ENCODE results near the gene PHACTR2.
A peak's percentile ranks its signal among the peaks of the same experiment; 100 is the strongest.
"Not testable (repeated sequence)": the region's sequence is repeated elsewhere in the genome, so short reads cannot be mapped to it uniquely, and the experiment has no call there.

The PHACTR2 gene

DNA sequence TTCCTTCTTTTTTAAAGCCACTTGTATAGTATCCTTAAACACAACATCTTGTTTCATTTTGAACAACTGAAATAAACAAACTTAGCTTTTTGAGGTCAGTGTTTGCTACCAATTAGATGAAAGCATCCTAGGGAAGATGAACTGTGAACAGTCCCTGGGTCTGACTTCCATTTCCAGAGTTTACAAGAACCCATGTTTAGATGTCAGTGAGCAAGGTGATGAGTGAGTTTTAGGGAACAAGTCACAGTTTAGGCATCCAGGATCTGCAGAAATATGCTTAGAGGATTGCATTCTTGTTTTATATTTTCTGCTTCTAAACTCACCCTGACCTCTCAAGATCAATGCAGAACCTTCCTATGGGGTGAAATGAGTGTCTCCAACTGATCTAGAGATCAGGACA lies 189.5 kb downstream of the PHACTR2 start:
- Histone ChIP-seq H2AFZ (ENCODE audit: low read depth) (no peak overlapping the region), H3K4me3 (IDR thresholded peaks at IDR 0.05; ENCODE audit: insufficient read depth, low read depth, low read length) (no peak overlapping the region), H3K79me2 (ENCODE audit: insufficient read depth, low read depth) (no peaks in the 10 kb centered on the region), H3K4me1 (ENCODE audit: low read depth, poor library complexity, severe bottlenecking) (peaks cover 3% of the 10 kb centered on the region), H3K27me3 (ENCODE audit: insufficient read depth, low read depth) (no peaks in the 10 kb centered on the region), H3K9ac (no peak overlapping the region), H3K36me3 (ENCODE audit: insufficient read depth) (peaks cover 3% of the 10 kb centered on the region; the same call in 1 of the 2 replicates), H3K27ac (no peak overlapping the region), H3K4me2 (no peak overlapping the region), H4K20me1 (ENCODE audit: insufficient read depth) (no peaks in the 10 kb centered on the region)
- TF ChIP-seq CTCF (conservative IDR thresholded peaks at IDR 0.05; ENCODE audit: low read depth, low read length) = no peak

GRCh38 chr6:143868808-143869207 lies 191.0 kb downstream of the PHACTR2 start:
- H3K36me3 ChIP-seq (ENCODE audit: insufficient read depth); H3K4me1 ChIP-seq (ENCODE audit: low read depth, poor library complexity, severe bottlenecking); H4K20me1 ChIP-seq (ENCODE audit: insufficient read depth); H3K4me3 ChIP-seq (IDR thresholded peaks at IDR 0.05; ENCODE audit: insufficient read depth, low read depth, low read length); H3K79me2 ChIP-seq (ENCODE audit: insufficient read depth, low read depth); H2AFZ ChIP-seq (ENCODE audit: low read depth); H3K9ac ChIP-seq; H3K27me3 ChIP-seq (ENCODE audit: insufficient read depth, low read depth); H3K4me2 ChIP-seq; H3K27ac ChIP-seq: not testable (repeated sequence)

DNA sequence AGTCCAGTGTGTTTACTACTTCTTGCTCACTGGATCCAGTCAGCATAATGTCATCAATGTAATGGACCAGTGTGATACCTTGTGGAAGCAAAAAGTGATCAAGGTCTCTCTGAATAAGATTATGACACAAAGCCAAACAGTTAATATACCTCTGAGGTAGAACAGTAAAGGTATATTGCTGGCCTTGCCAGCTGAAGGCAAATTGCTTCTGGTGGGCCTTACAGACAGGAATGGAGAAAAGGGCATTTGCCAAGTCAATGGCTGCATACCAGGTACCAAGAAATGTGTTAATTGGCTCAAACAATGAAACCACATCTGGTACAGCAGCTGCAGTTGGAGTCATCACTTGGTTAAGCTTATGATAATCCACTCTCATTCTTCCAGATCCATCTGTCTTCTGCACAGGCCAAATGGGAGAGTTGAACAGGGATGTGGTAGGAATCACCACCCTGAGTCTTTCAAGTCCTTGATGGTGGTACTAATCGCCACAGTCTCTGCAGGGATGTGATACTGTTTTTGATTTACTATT lies 193.5 kb downstream of the PHACTR2 start:
- H3K4me3 ChIP-seq (IDR thresholded peaks at IDR 0.05; ENCODE audit: insufficient read depth, low read depth, low read length); H3K27me3 ChIP-seq (ENCODE audit: insufficient read depth, low read depth); H3K79me2 ChIP-seq (ENCODE audit: insufficient read depth, low read depth); H3K4me1 ChIP-seq (ENCODE audit: low read depth, poor library complexity, severe bottlenecking); H4K20me1 ChIP-seq (ENCODE audit: insufficient read depth); H3K9ac ChIP-seq; H3K36me3 ChIP-seq (ENCODE audit: insufficient read depth); H3K27ac ChIP-seq; H2AFZ ChIP-seq (ENCODE audit: low read depth); H3K4me2 ChIP-seq: not testable (repeated sequence)

DNA sequence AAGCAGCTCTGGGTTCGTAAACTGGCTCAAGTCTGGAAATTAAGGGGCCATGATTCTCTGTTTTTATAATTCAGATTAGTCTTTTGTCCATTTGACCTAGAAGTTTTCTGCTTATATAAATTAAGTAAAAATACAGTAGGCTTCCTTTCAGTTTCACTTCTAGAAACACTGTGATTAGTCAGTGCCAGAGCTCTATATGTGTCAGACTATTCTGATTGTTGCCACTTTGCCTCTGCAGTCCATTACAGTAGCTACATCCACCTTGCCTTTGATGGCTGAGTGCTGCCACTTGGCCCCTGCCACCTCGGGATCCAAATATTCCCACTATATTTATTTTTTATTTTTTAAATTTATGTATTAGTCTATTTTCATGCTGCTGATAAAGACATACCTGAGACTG lies 194.4 kb downstream of the PHACTR2 start:
- Histone ChIP-seq H3K4me1 (ENCODE audit: low read depth, poor library complexity, severe bottlenecking) (peaks cover 9% of the 10 kb centered on the region), H3K36me3 (ENCODE audit: insufficient read depth) (no peaks in the 10 kb centered on the region), H3K79me2 (ENCODE audit: insufficient read depth, low read depth) (no peaks in the 10 kb centered on the region), H3K4me2 (no peak overlapping the region; the same call in 1 of the 2 replicates), H3K27me3 (ENCODE audit: insufficient read depth, low read depth) (no peaks in the 10 kb centered on the region), H2AFZ (ENCODE audit: low read depth) (peak overlapping the region; percentile 24), H4K20me1 (ENCODE audit: insufficient read depth) (no peaks in the 10 kb centered on the region), H3K9ac (no peak overlapping the region), H3K4me3 (IDR thresholded peaks at IDR 0.05; ENCODE audit: insufficient read depth, low read depth, low read length) (no peak overlapping the region), H3K27ac (no peak overlapping the region)
- no peak for TF ChIP-seq CTCF (conservative IDR thresholded peaks at IDR 0.05; ENCODE audit: low read depth, low read length)

- H3K27me3 ChIP-seq (ENCODE audit: insufficient read depth, low read depth); H3K9ac ChIP-seq; H3K4me2 ChIP-seq; H3K27ac ChIP-seq; H4K20me1 ChIP-seq (ENCODE audit: insufficient read depth); H3K4me3 ChIP-seq (IDR thresholded peaks at IDR 0.05; ENCODE audit: insufficient read depth, low read depth, low read length); H3K36me3 ChIP-seq (ENCODE audit: insufficient read depth); H3K4me1 ChIP-seq (ENCODE audit: low read depth, poor library complexity, severe bottlenecking); H3K79me2 ChIP-seq (ENCODE audit: insufficient read depth, low read depth); H2AFZ ChIP-seq (ENCODE audit: low read depth): not testable (repeated sequence)
These were observed 195.8 kb downstream of the PHACTR2 start for GRCh38 chr6:143873600-143873999.

- H3K79me2 ChIP-seq (ENCODE audit: insufficient read depth, low read depth); H3K4me1 ChIP-seq (ENCODE audit: low read depth, poor library complexity, severe bottlenecking); H4K20me1 ChIP-seq (ENCODE audit: insufficient read depth); H3K36me3 ChIP-seq (ENCODE audit: insufficient read depth); H3K9ac ChIP-seq; H2AFZ ChIP-seq (ENCODE audit: low read depth); H3K27ac ChIP-seq; H3K4me3 ChIP-seq (IDR thresholded peaks at IDR 0.05; ENCODE audit: insufficient read depth, low read depth, low read length); H3K4me2 ChIP-seq; H3K27me3 ChIP-seq (ENCODE audit: insufficient read depth, low read depth): not testable (repeated sequence)
These were observed 196.7 kb downstream of the PHACTR2 start for GRCh38 chr6:143874503-143874902.

Measured in KMS-11 (cell line).